H1 (cell line): ENCODE data around the gene ANKFY1. TPM values are rescaled to one million over a fixed set of nuclear protein-coding genes. Genes with fewer than 3 reads are reported as not detected.

Source experiments
- CTCF ChIA-PET: fragments of 300-600 bp; sonication (Branson Sonifier 250); formaldehyde crosslinking; loops from one replicate; lab custom pipeline; 2021; ENCODE audit not compliant: partially characterized antibody; lab: Charles Lee
- POLR2A ChIA-PET: fragments of 300-600 bp; sonication (Branson Sonifier 250); formaldehyde crosslinking; loops from one replicate; lab custom pipeline; 2021; ENCODE audit warnings: inconsistent platforms; ENCODE audit not compliant: partially characterized antibody; lab: Charles Lee
- DNase-seq, 2 experiments: peaks; one replicate each; pipeline versions ENCODE4 v3.0.0 to v3.0.0-alpha.2; 2010 to 2022; ENCODE audit warnings: low spot score in 2 of 2, low read depth in 1 of 2, mixed read lengths in 1 of 2
- FAIRE-seq: peaks from 2 replicates; lab custom pipeline; 2011; peaks lifted over from hg19 to GRCh38; lab: Jason Lieb, UNC
- H2AFZ ChIP-seq: 2 replicates; pipeline ENCODE4 v1.8.1; 2012; ENCODE audit warnings: low read length, inconsistent platforms
- H2AK5ac ChIP-seq: 2 replicates; pipeline ENCODE4 v1.6.1; 2013; ENCODE audit warnings: low read depth, low read length
- H2BK120ac ChIP-seq: replicated peaks from 2 replicates; pipeline ENCODE3; 2013; ENCODE audit warnings: low read depth, low read length, inconsistent platforms
- H2BK12ac ChIP-seq: 2 replicates; pipeline ENCODE4 v1.6.1; 2013; ENCODE audit warnings: low read depth, low read length
- H2BK15ac ChIP-seq: 2 replicates; pipeline ENCODE4 v1.6.1; 2013; ENCODE audit warnings: low read length
- H2BK20ac ChIP-seq: 2 replicates; pipeline ENCODE4 v1.6.1; 2013; ENCODE audit warnings: low read length
- H2BK5ac ChIP-seq: 2 replicates; pipeline ENCODE4 v1.6.1; 2013; ENCODE audit warnings: low read depth, low read length
- H3K14ac ChIP-seq: 2 replicates; pipeline ENCODE4 v1.6.1; 2013; ENCODE audit warnings: inconsistent platforms; ENCODE audit not compliant: insufficient read length
- H3K18ac ChIP-seq: 2 replicates; pipeline ENCODE4 v1.6.1; 2013; ENCODE audit warnings: low read length; ENCODE audit errors: extremely low read depth
- H3K23ac ChIP-seq: 2 replicates; pipeline ENCODE4 v1.6.1; 2013; ENCODE audit warnings: inconsistent platforms; ENCODE audit not compliant: insufficient read length
- H3K23me2 ChIP-seq: 2 replicates; pipeline ENCODE4 v1.6.1; 2013; ENCODE audit warnings: low read depth, low read length
- H3K27ac ChIP-seq: 2 replicates; pipeline ENCODE4 v1.6.1; 2011; ENCODE audit warnings: low read depth, low read length, inconsistent platforms
- H3K27me3 ChIP-seq, 4 experiments: replicated peaks in 1 of 4; 1 replicate in 1 of 4; 2 replicates in 3 of 4; pipeline versions ENCODE4 v1.6.1 to v1.8.1; 2011 to 2013; ENCODE audit warnings: low read length in 3 of 4, mild to moderate bottlenecking in 3 of 4, inconsistent platforms in 2 of 4, mixed read lengths in 2 of 4, moderate library complexity in 1 of 4; ENCODE audit not compliant: control insufficient read depth in 3 of 4, insufficient read depth in 3 of 4; ENCODE audit errors: extremely low read depth in 1 of 4
- H3K36me3 ChIP-seq, 4 experiments: 2 replicates each; pipeline versions ENCODE4 v1.6.1 to v1.8.1; 2011 to 2013; ENCODE audit warnings: mild to moderate bottlenecking in 4 of 4, low read length in 3 of 4, moderate library complexity in 2 of 4, control low read depth in 1 of 4, inconsistent platforms in 1 of 4; ENCODE audit not compliant: insufficient read depth in 4 of 4, control insufficient read depth in 2 of 4
- H3K4ac ChIP-seq: replicated peaks from 2 replicates; pipeline ENCODE3; 2013; ENCODE audit warnings: low read length, low read depth, mixed read lengths, inconsistent platforms; ENCODE audit not compliant: insufficient read length
- H3K4me1 ChIP-seq, 4 experiments: replicated peaks in 1 of 4; 1 replicate in 1 of 4; 2 replicates in 3 of 4; pipeline versions ENCODE4 v1.6.1 to v1.8.1; 2011 to 2013; ENCODE audit warnings: low read length in 3 of 4, inconsistent platforms in 2 of 4, mixed read lengths in 1 of 4; ENCODE audit not compliant: insufficient read depth in 4 of 4, control insufficient read depth in 3 of 4
- H3K4me2 ChIP-seq, 2 experiments: 2 replicates each; pipeline versions ENCODE4 v1.6.1 to v1.8.1; 2011 to 2013; ENCODE audit warnings: low read depth in 2 of 2, low read length in 2 of 2, control low read depth in 1 of 2, inconsistent platforms in 1 of 2, mild to moderate bottlenecking in 1 of 2; ENCODE audit not compliant: insufficient read depth in 1 of 2
- H3K4me3 ChIP-seq, 4 experiments: fragments of 200-600, 300-600 bp in 1 of 4; sonication (generic), shearing (Covaris generic), sonication (Bioruptor Twin) in 1 of 4; 2 replicates each; pipeline versions ENCODE4 v1.5.1 to v1.8.1; 2011 to 2016; ENCODE audit warnings: low read length in 4 of 4, low read depth in 3 of 4, control low read depth in 2 of 4, inconsistent platforms in 2 of 4, mild to moderate bottlenecking in 2 of 4, mixed read lengths in 1 of 4, moderate library complexity in 1 of 4; ENCODE audit not compliant: insufficient read depth in 2 of 4; ENCODE audit errors: extremely low read depth in 1 of 4
- H3K56ac ChIP-seq: replicated peaks from 2 replicates; pipeline ENCODE3; 2013; ENCODE audit warnings: low read depth, mild to moderate bottlenecking, mixed read lengths, low read length, inconsistent platforms; ENCODE audit not compliant: insufficient read length
- H3K79me1 ChIP-seq: 2 replicates; pipeline ENCODE4 v1.6.1; 2013; ENCODE audit warnings: low read depth, low read length, control low read depth
- H3K79me2 ChIP-seq, 2 experiments: 2 replicates each; pipeline versions ENCODE4 v1.6.1 to v1.8.1; 2012 to 2013; ENCODE audit warnings: low read length in 2 of 2, mild to moderate bottlenecking in 2 of 2, inconsistent platforms in 1 of 2; ENCODE audit not compliant: insufficient read depth in 2 of 2, control insufficient read depth in 1 of 2
- H3K9ac ChIP-seq, 4 experiments: replicated peaks in 1 of 4; 1 replicate in 1 of 4; 2 replicates in 3 of 4; pipeline versions ENCODE4 v1.6.1 to v1.8.1; 2011 to 2013; ENCODE audit warnings: low read depth in 3 of 4, low read length in 3 of 4, control low read depth in 2 of 4, mild to moderate bottlenecking in 2 of 4, moderate library complexity in 2 of 4, inconsistent platforms in 1 of 4; ENCODE audit errors: extremely low read depth in 1 of 4
- H3K9me3 ChIP-seq, 2 experiments: 2 replicates each; pipeline versions ENCODE4 v1.6.1 to v1.8.1; 2012 to 2013; ENCODE audit warnings: mild to moderate bottlenecking in 2 of 2, moderate library complexity in 2 of 2, control low read depth in 1 of 2, inconsistent platforms in 1 of 2, low read depth in 1 of 2, low read length in 1 of 2, mixed read lengths in 1 of 2; ENCODE audit not compliant: insufficient read depth in 2 of 2
- H4K20me1 ChIP-seq, 2 experiments: replicated peaks in 1 of 2; 2 replicates each; pipeline versions ENCODE3 to v1.8.1; 2011 to 2013; ENCODE audit warnings: inconsistent platforms in 2 of 2, low read length in 2 of 2, mild to moderate bottlenecking in 1 of 2; ENCODE audit not compliant: insufficient read depth in 2 of 2, control insufficient read depth in 1 of 2
- H4K5ac ChIP-seq: 2 replicates; pipeline ENCODE4 v1.6.1; 2013; ENCODE audit warnings: low read length, low read depth, mixed read lengths, inconsistent platforms; ENCODE audit not compliant: insufficient read length
- H4K8ac ChIP-seq: 2 replicates; pipeline ENCODE4 v1.8.0; 2013; ENCODE audit warnings: mild to moderate bottlenecking, moderate library complexity, low read length, inconsistent platforms; ENCODE audit not compliant: insufficient read depth; ENCODE audit errors: extremely low read depth
- H4K91ac ChIP-seq: replicated peaks from 2 replicates; pipeline ENCODE3; 2013; ENCODE audit warnings: low read length, mixed read lengths, inconsistent platforms; ENCODE audit not compliant: insufficient read length
- CEBPB ChIP-seq: IDR thresholded peaks from 2 replicates; pipeline ENCODE4 v1.6.1; 2012; ENCODE audit warnings: low read depth, low read length
- EGR1 ChIP-seq: IDR thresholded peaks from 2 replicates; pipeline ENCODE4 v1.6.1; 2011; ENCODE audit warnings: low read depth, low read length, borderline replicate concordance
- EP300 ChIP-seq, 2 experiments: IDR thresholded peaks; 1 replicate in 1 of 2; 2 replicates in 1 of 2; pipeline ENCODE4 v1.6.1; 2011 to 2012; ENCODE audit warnings: low read depth in 2 of 2, low read length in 2 of 2, mild to moderate bottlenecking in 2 of 2, borderline replicate concordance in 1 of 2, inconsistent platforms in 1 of 2, moderate library complexity in 1 of 2
- KDM5A ChIP-seq: fragments of 200-600 bp; IDR thresholded peaks from 2 replicates; pipeline ENCODE4 v1.7.1; 2012; ENCODE audit warnings: mild to moderate bottlenecking, low read length, inconsistent platforms, mixed read lengths
- RFX5 ChIP-seq: IDR thresholded peaks from 2 replicates; pipeline ENCODE4 v1.6.1; 2011; ENCODE audit warnings: low read depth, low read length, improper control_type of control experiment, borderline replicate concordance
- RNF2 ChIP-seq: fragments of 200-900, 300-1000 bp; sonication (generic); IDR thresholded peaks from 2 replicates; pipeline ENCODE4 v1.7.1; 2016; ENCODE audit warnings: borderline replicate concordance, low read depth, mild to moderate bottlenecking, antibody characterized with exemption, low read length; ENCODE audit not compliant: poor library complexity, severe bottlenecking; ENCODE audit errors: missing control alignments
- ZNF274 ChIP-seq: IDR thresholded peaks from 2 replicates; pipeline ENCODE4 v1.7.0; 2012; ENCODE audit warnings: low read length, borderline replicate concordance; ENCODE audit errors: extremely low read depth
- WGBS, 2 experiments: shearing (Covaris generic) in 1 of 2; methylation state at CpG; one replicate each; pipeline versions ENCODE4 v1.1.6 to v1.1.7; 2013 to 2015; ENCODE audit warnings: low lambda C conversion rate in 2 of 2, mixed read lengths in 2 of 2, inconsistent platforms in 1 of 2, low coverage in 1 of 2, missing lambda C conversion rate in 1 of 2; ENCODE audit not compliant: insufficient replicate concordance in 2 of 2, insufficient coverage in 1 of 2, insufficient read length in 1 of 2; ENCODE audit errors: extremely low coverage in 1 of 2, missing lambda C conversion rate in 1 of 2; 5-methylcytosine and 5-hydroxymethylcytosine counted together
- polyA plus RNA-seq, 7 experiments: library from polyadenylated mRNA; depleted of rRNA in 3 of 7; stranded (reverse) in 5 of 7; unstranded in 2 of 7; fragments of >200 nt in 5 of 7; fragments of 200-250 nt in 2 of 7; gene quantifications; 1 replicate in 5 of 7; 2 replicates in 1 of 7; 4 replicates in 1 of 7; pipeline versions ENCODE4 v1.2.1 to v1.2.3, GENCODE V29; 2011 to 2013; ENCODE audit warnings: missing spikeins in 2 of 7, mixed read lengths in 2 of 7
- total RNA-seq: library from RNA; stranded (reverse); fragmentation: NEBNext Ultra II Directional; extraction: Animal tissue kit (Norgen Biotek cat#: 25700); gene quantifications from 2 replicates; pipeline ENCODE4 v1.2.1, GENCODE V29; 2021
- TF ChIP-seq, protein P1 (sequence below): IDR thresholded peaks from 2 replicates; pipeline ENCODE4 v1.6.1; 2012; ENCODE audit warnings: inconsistent platforms

The ANKFY1 gene
- total and polyA plus RNA-seq, 2 of the 8 experiments (the other 6 are each of a cell fraction or from before 2014, with no cell fraction given), result 28.3 to 45.3 TPM

DNA sequence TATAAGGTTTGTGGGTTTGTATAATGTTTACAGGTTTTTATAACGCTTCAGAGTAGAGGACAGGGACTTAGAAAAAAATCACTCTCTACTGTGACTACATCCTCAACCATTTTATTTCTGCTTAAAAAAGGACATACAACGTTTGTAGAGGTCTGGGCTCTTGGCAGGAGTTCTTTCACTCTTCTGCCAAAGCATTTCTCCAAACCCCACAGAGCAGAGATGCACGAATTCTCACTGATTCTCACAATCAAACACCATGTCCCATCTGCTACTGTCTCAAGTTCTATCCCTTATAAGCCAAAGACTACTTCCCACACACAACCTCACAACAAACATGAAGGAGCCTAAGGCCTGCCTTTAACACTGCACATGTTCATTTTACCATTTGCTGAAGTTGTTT lies 7.0 kb upstream of the ANKFY1 start:
- Histone ChIP-seq H2BK15ac (no peak overlapping the region), H3K4ac (no peak overlapping the region), H4K91ac (no peak overlapping the region), H4K20me1 (peaks cover 3 to 8% of the 10 kb centered on the region in 2 experiments), H3K18ac (no peak overlapping the region), H3K27me3 (no peaks in the 10 kb centered on the region), H2AFZ (no peak overlapping the region), H4K8ac (no peak overlapping the region), H3K36me3 (peaks cover 5 to 42% (median 21%) of the 10 kb centered on the region in 4 experiments; a peak in 6 of 8 replicates), H3K27ac (no peak overlapping the region), H2BK12ac (no peak overlapping the region), H2AK5ac (no peak overlapping the region), H4K5ac (no peak overlapping the region), H2BK5ac (no peak overlapping the region), H3K23ac (no peak overlapping the region), H3K79me1 (no peaks in the 10 kb centered on the region; the same call in 1 of the 2 replicates), H3K4me2 (no peak overlapping the region), H3K56ac (no peak overlapping the region), H3K79me2 (peaks cover 0 to 13% of the 10 kb centered on the region in 2 experiments; a peak in 2 of 4 replicates), H3K9me3 (no peaks in the 10 kb centered on the region), H3K9ac (peak overlapping the region in 1 of 4 experiments; percentile 34; a peak in 1 of 7 replicates), H2BK20ac (no peak overlapping the region), H3K23me2 (no peaks in the 10 kb centered on the region), H2BK120ac (no peak overlapping the region), H3K4me3 (no peak overlapping the region), H3K14ac (no peak overlapping the region), H3K4me1 (no peaks in the 10 kb centered on the region; a peak in 1 of 7 replicates)
- ChIA-PET POLR2A (no interaction called here), CTCF (interaction anchor here (1.0 kb wide), 1 partner anchor 21 kb away, joined by 5 read pairs; no protein-coding TSS in a partner anchor)
- FAIRE-seq (no peak), DNase-seq (no peak)
- WGBS, 2 experiments, result 91% methylated on average over 3 of the region's 3 CpGs; no CpG with 5 or more reads in 1 of the 2 experiments
- TF ChIP-seq, protein P1, sequence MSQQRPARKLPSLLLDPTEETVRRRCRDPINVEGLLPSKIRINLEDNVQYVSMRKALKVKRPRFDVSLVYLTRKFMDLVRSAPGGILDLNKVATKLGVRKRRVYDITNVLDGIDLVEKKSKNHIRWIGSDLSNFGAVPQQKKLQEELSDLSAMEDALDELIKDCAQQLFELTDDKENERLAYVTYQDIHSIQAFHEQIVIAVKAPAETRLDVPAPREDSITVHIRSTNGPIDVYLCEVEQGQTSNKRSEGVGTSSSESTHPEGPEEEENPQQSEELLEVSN, result no peak
- TF ChIP-seq EP300 (IDR thresholded peaks at IDR 0.05; ENCODE audit: borderline replicate concordance in 1 of 2, low read depth in 2 of 2, low read length in 2 of 2) (no peak), CEBPB (no peak), EGR1 (no peak), ZNF274 (no peak), KDM5A (no peak), RNF2 (no peak), RFX5 (no peak)
